ENCODE results near the gene TBC1D24.

Gene TBC1D24

GRCh38 chr16:2515180-2515851 lies 40.4 kb downstream of the TBC1D24 start:
- no peak for DNase-seq (ENCODE audit: low read depth in 4 of 4, low spot score in 1 of 4)

- no peak for DNase-seq (ENCODE audit: low read depth in 4 of 4, low spot score in 1 of 4)
These were observed 41.7 kb downstream of the TBC1D24 start for GRCh38 chr16:2516391-2517240.

- DNase-seq (ENCODE audit: low read depth in 4 of 4, low spot score in 1 of 4), result no peak
These were observed 43.2 kb downstream of the TBC1D24 start for GRCh38 chr16:2517954-2518605.

GRCh38 chr16:2518823-2519710 lies 44.1 kb downstream of the TBC1D24 start:
- DNase-seq (ENCODE audit: low read depth in 4 of 4, low spot score in 1 of 4), result no peak

- no peak for DNase-seq (ENCODE audit: low read depth in 4 of 4, low spot score in 1 of 4)
These were observed 44.8 kb downstream of the TBC1D24 start for GRCh38 chr16:2519711-2520080.

- DNase-seq (ENCODE audit: low read depth in 4 of 4, low spot score in 1 of 4), result peak; percentile 83 to 86 (median 86)
These were observed 45.3 kb downstream of the TBC1D24 start, which contains the start of gene AMDHD2 for GRCh38 chr16:2520097-2520783. TSS of gene AMDHD2 (plus strand) at chr16:2520371. CDS start at chr16:2520459, 88 bp downstream.

GRCh38 chr16:2520784-2521531 lies 46.0 kb downstream of the TBC1D24 start:
- peak in 1 of 4 experiments; percentile 33 for DNase-seq (ENCODE audit: low read depth in 4 of 4, low spot score in 1 of 4)

GRCh38 chr16:2523801-2524231 lies 48.9 kb downstream of the TBC1D24 start:
- no peak for DNase-seq (ENCODE audit: low read depth in 4 of 4, low spot score in 1 of 4)

- no peak for DNase-seq (ENCODE audit: low read depth in 4 of 4, low spot score in 1 of 4)
These were observed 49.5 kb downstream of the TBC1D24 start for GRCh38 chr16:2524339-2524938.

GRCh38 chr16:2526135-2526534 lies 51.2 kb downstream of the TBC1D24 start:
- no peak for DNase-seq (ENCODE audit: low read depth in 4 of 4, low spot score in 1 of 4)

GRCh38 chr16:2527071-2527783 lies 52.3 kb downstream of the TBC1D24 start:
- no peak for DNase-seq (ENCODE audit: low read depth in 4 of 4, low spot score in 1 of 4)

GRCh38 chr16:2527784-2528100 lies 52.8 kb downstream of the TBC1D24 start:
- no peak for DNase-seq (ENCODE audit: low read depth in 4 of 4, low spot score in 1 of 4)

GRCh38 chr16:2528161-2529060 lies 53.5 kb downstream of the TBC1D24 start:
- no peak for DNase-seq (ENCODE audit: low read depth in 4 of 4, low spot score in 1 of 4)

- DNase-seq (ENCODE audit: low read depth in 4 of 4, low spot score in 1 of 4), result no peak
These were observed 54.4 kb downstream of the TBC1D24 start for GRCh38 chr16:2529061-2529931.

GRCh38 chr16:2529961-2530628 lies 55.2 kb downstream of the TBC1D24 start:
- DNase-seq (ENCODE audit: low read depth in 4 of 4, low spot score in 1 of 4), result no peak

Measured in stimulated activated CD4-positive, alpha-beta T cell treated with anti-CD3 and anti-CD28 coated beads, Interleukin-1b, Interleukin-23, amount 100 ng/mL, for 24 hours (primary cell).